Measurements from ENCODE around the gene CBFB.

CBFB gene

GRCh38 chr16:67071476-67072048 lies 42.6 kb downstream of the CBFB start:
- ChIA-PET CTCF (interaction anchor here (1.0 to 1.6 kb wide), 3 partner anchors 13 to 84 kb away, joined by 4 to 5 read pairs (median 4); no protein-coding TSS in a partner anchor), POLR2A (no interaction called here)

GRCh38 chr16:67075331-67075730 lies 46.4 kb downstream of the CBFB start:
- TF ChIP-seq CTCF (IDR thresholded peaks at IDR 0.05; ENCODE audit: control extremely low read depth, extremely low read depth, low read depth, missing control alignments): no peak
- CTCF ChIA-PET: interaction anchor here (0.9 to 3.0 kb wide), 5 partner anchors 9 to 80 kb away, joined by 3 to 12 read pairs (median 4); no protein-coding TSS in a partner anchor
- DNase-seq (ENCODE audit: extremely low spot score): no peak
- POLR2A ChIA-PET: no interaction called here

More at GRCh38 chr16:67071476-67072048, 42.6 kb downstream of the CBFB start:
- TF ChIP-seq CTCF (IDR thresholded peaks at IDR 0.05; ENCODE audit: control extremely low read depth, extremely low read depth, low read depth, missing control alignments): no peak
- DNase-seq (ENCODE audit: extremely low spot score): no peak

GRCh38 chr16:67077871-67078270 lies 48.9 kb downstream of the CBFB start:
- POLR2A ChIA-PET: no interaction called here
- CTCF ChIA-PET: interaction anchor here (1.5 kb wide), 1 partner anchor 15 kb away, joined by 3 read pairs; no protein-coding TSS in a partner anchor
- no peak for DNase-seq (ENCODE audit: extremely low spot score)
- no peak for TF ChIP-seq CTCF (IDR thresholded peaks at IDR 0.05; ENCODE audit: control extremely low read depth, extremely low read depth, low read depth, missing control alignments)

- ChIA-PET POLR2A (interaction anchor here (0.7 kb wide), 1 partner anchor 88 kb away, joined by 5 read pairs; the partner anchor contains the start of gene NOL3), CTCF (interaction anchor here (1.3 kb wide), 1 partner anchor 73 kb away, joined by 3 read pairs; no protein-coding TSS in a partner anchor)
Observed at GRCh38 chr16:67082100-67082499, 53.2 kb downstream of the CBFB start.

GRCh38 chr16:67082891-67083290 lies 53.9 kb downstream of the CBFB start:
- POLR2A ChIA-PET: no interaction called here
- TF ChIP-seq CTCF (IDR thresholded peaks at IDR 0.05; ENCODE audit: control extremely low read depth, extremely low read depth, low read depth, missing control alignments): no peak
- CTCF ChIA-PET: interaction anchor here (1.2 to 1.5 kb wide), 2 partner anchors 14 to 87 kb away, joined by 3 read pairs; partner anchors contain the start of gene NOL3
- no peak for DNase-seq (ENCODE audit: extremely low spot score)

More at GRCh38 chr16:67082100-67082499, 53.2 kb downstream of the CBFB start:
- DNase-seq (ENCODE audit: extremely low spot score): no peak
- no peak for TF ChIP-seq CTCF (IDR thresholded peaks at IDR 0.05; ENCODE audit: control extremely low read depth, extremely low read depth, low read depth, missing control alignments)

GRCh38 chr16:67084345-67085028 lies 55.5 kb downstream of the CBFB start:
- POLR2A ChIA-PET: no interaction called here
- DNase-seq (ENCODE audit: extremely low spot score): no peak
- no peak for TF ChIP-seq CTCF (IDR thresholded peaks at IDR 0.05; ENCODE audit: control extremely low read depth, extremely low read depth, low read depth, missing control alignments)
- CTCF ChIA-PET: interaction anchor here (1.1 to 1.8 kb wide), 4 partner anchors 9 to 17 kb away, joined by 4 read pairs; no protein-coding TSS in a partner anchor

Data from GM10248 (cell line).